ENCODE data around the gene TWIST2. TPM values are rescaled to one million over a fixed set of nuclear protein-coding genes. Genes with fewer than 3 reads are reported as not detected.

The TWIST2 gene
- total RNA-seq, 2 experiments from 2014 or later, result not detected

DNA sequence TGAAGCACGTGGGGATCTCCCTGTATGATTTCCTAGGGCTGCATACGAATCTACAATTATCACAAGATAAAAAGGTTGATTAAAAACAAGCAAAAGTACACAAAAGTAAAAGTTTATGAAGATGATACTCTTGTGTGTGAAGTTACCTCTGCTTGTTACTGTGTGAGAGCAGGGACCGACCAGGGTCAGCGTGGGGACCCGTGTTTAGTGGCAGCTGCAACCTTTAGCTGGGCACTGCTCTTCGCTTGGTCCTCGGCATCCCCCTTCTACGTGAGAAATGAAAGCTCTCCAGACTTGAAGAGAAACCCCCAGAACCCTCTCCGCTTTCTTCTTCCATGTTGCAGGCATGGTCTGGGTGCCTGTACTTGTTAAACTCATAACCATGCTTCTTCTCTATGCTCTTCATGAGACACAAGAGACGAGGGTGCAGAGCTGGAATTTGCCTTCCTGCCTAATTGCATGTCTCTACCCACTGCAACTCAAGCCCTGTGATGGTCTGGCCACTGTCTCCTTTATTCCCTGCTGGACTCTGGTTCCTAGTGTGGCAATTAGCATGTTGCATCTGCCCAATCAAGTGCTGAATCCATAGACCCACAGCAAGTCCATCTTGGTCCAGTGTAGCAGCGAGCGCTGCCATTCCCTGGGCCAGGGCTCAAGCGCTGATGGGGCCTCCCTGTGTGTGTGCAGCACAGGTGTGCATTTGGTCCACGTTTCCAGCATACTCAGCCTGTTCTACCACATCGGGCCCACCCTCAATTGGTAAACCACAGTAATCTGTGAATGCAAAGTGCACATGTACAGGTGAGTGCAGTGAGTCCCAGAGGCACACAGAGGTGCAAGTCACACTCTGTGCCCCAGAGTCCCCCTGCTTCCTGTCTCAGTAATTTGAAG lies 88.5 kb downstream of the TWIST2 start:
- Mint-ChIP-seq H3K4me3 (no peak overlapping the region), H3K36me3 (ENCODE audit: low read depth) (no peaks in the 10 kb centered on the region), H3K9me3 (no peaks in the 10 kb centered on the region), H3K27me3 (peaks cover 15% of the 10 kb centered on the region), H3K27ac (no peak overlapping the region), H3K4me1 (ENCODE audit: low read depth) (no peaks in the 10 kb centered on the region)
- H3K4me3 ChIP-seq (ENCODE audit: low read length), result no peak overlapping the region
- ATAC-seq (ENCODE audit: poor library complexity) (no peak), DNase-seq (no peak)
- peaks cover 5% of the 10 kb centered on the region in 2 experiments for H3K27me3 ChIP-seq (ENCODE audit: control insufficient read depth in 1 of 2, insufficient read depth in 2 of 2, low read length in 2 of 2)
- peaks cover 0 to 4% of the 10 kb centered on the region in 2 experiments for H3K9me3 ChIP-seq (ENCODE audit: control insufficient read depth in 1 of 2, insufficient read depth in 1 of 2, low read length in 2 of 2)
- TF ChIP-seq, protein P1, sequence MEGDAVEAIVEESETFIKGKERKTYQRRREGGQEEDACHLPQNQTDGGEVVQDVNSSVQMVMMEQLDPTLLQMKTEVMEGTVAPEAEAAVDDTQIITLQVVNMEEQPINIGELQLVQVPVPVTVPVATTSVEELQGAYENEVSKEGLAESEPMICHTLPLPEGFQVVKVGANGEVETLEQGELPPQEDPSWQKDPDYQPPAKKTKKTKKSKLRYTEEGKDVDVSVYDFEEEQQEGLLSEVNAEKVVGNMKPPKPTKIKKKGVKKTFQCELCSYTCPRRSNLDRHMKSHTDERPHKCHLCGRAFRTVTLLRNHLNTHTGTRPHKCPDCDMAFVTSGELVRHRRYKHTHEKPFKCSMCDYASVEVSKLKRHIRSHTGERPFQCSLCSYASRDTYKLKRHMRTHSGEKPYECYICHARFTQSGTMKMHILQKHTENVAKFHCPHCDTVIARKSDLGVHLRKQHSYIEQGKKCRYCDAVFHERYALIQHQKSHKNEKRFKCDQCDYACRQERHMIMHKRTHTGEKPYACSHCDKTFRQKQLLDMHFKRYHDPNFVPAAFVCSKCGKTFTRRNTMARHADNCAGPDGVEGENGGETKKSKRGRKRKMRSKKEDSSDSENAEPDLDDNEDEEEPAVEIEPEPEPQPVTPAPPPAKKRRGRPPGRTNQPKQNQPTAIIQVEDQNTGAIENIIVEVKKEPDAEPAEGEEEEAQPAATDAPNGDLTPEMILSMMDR (IDR thresholded peaks at IDR 0.05), result no peak
- ChIA-PET CTCF (interaction anchor here (0.7 kb wide), 1 partner anchor 9 kb away, joined by 7 read pairs; no protein-coding TSS in a partner anchor), POLR2A (no interaction called here)
- no peaks in the 10 kb centered on the region for H3K36me3 ChIP-seq (ENCODE audit: insufficient read depth, low read length)
- no peak overlapping the region for H3K27ac ChIP-seq (ENCODE audit: low read depth in 1 of 2, low read length in 2 of 2)
- intact Hi-C loops (cut with DNase I, micrococcal nuclease), result no loop called here
- no peaks in the 10 kb centered on the region for H3K4me1 ChIP-seq (ENCODE audit: insufficient read depth, low read length)

DNA sequence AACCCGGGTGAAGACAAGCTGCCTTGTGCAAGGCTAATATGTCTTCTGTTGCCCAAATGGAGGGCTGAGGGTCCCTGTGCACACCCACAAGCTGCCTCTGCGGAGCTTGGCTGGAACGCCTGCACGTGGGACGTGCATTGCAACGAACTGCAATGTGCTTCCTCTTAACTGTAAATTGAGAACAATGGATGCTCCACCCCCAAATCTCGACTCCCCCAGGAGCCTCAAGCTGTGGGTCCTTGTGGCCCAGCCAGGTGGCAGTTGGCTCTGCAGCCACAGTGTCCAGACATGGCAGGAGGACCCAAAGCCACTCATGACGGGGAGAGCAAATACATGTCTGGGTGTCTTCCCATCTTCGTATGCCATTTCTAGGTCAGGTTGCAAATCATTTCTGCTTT lies 90.1 kb downstream of the TWIST2 start:
- Mint-ChIP-seq H3K4me3 (no peak overlapping the region), H3K27ac (no peak overlapping the region), H3K4me1 (ENCODE audit: low read depth) (no peaks in the 10 kb centered on the region), H3K9me3 (no peaks in the 10 kb centered on the region), H3K36me3 (ENCODE audit: low read depth) (no peaks in the 10 kb centered on the region), H3K27me3 (peaks cover 7% of the 10 kb centered on the region)
- H3K36me3 ChIP-seq (ENCODE audit: insufficient read depth, low read length), result no peaks in the 10 kb centered on the region
- no peaks in the 10 kb centered on the region for H3K4me1 ChIP-seq (ENCODE audit: insufficient read depth, low read length)
- DNase-seq, result no peak
- no peak for ATAC-seq (ENCODE audit: poor library complexity)
- H3K9me3 ChIP-seq (ENCODE audit: control insufficient read depth in 1 of 2, insufficient read depth in 1 of 2, low read length in 2 of 2), result peaks cover 0 to 8% of the 10 kb centered on the region in 2 experiments
- ChIA-PET POLR2A (no interaction called here), CTCF (no interaction called here)
- no peak overlapping the region for H3K4me3 ChIP-seq (ENCODE audit: low read length)
- intact Hi-C loops (cut with DNase I, micrococcal nuclease), result no loop called here
- TF ChIP-seq, protein P1 (IDR thresholded peaks at IDR 0.05), result no peak
- no peak overlapping the region for H3K27ac ChIP-seq (ENCODE audit: low read depth in 1 of 2, low read length in 2 of 2)
- peaks cover 2 to 5% of the 10 kb centered on the region in 2 experiments for H3K27me3 ChIP-seq (ENCODE audit: control insufficient read depth in 1 of 2, insufficient read depth in 2 of 2, low read length in 2 of 2)

DNA sequence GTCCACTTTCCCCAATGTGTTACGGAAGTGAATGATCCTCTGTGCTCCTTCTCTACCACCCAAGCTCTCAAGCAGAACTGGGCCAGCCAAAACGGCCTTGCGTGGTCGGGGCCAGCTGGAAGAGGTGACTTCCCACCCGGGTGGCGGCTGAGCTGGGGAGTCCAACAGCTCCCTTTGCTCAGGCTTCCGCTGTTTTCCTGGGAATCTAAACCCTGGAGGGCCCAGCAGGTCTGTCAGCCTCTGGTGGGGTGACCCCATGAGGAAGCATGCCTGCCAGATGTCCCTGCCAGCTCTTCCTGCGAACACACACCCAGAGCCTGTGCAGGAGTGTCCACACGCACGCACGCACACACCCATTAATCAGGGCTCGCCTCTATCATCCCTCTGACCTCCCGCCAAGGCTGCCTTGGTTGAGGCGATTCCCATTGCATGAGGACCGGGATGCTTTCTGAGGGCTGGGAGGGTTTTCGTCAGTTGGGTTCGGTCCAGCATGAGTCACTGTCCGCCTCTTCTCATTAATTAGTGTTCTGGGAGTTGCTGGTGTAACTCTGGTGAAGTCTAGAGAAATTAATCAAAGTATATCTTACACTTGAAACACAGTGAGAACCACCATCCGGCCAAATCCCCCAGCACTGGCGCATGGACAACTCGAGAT lies 90.6 kb downstream of the TWIST2 start:
- H3K9me3 Mint-ChIP-seq, result no peaks in the 10 kb centered on the region
- ChIA-PET CTCF (no interaction called here), POLR2A (no interaction called here)

More for the DNA sequence above, 90.6 kb downstream of the TWIST2 start:
- Histone ChIP-seq H3K27ac (ENCODE audit: low read depth in 1 of 2, low read length in 2 of 2) (no peak overlapping the region), H3K9me3 (ENCODE audit: control insufficient read depth in 1 of 2, insufficient read depth in 1 of 2, low read length in 2 of 2) (peaks cover 0 to 8% of the 10 kb centered on the region in 2 experiments), H3K4me1 (ENCODE audit: insufficient read depth, low read length) (no peaks in the 10 kb centered on the region), H3K27me3 (ENCODE audit: control insufficient read depth in 1 of 2, insufficient read depth in 2 of 2, low read length in 2 of 2) (peaks cover 2% of the 10 kb centered on the region in 2 experiments), H3K36me3 (ENCODE audit: insufficient read depth, low read length) (no peaks in the 10 kb centered on the region), H3K4me3 (ENCODE audit: low read length) (no peak overlapping the region)
- Mint-ChIP-seq H3K4me3 (no peak overlapping the region), H3K27ac (no peak overlapping the region), H3K36me3 (ENCODE audit: low read depth) (no peaks in the 10 kb centered on the region), H3K27me3 (peaks cover 7% of the 10 kb centered on the region), H3K4me1 (ENCODE audit: low read depth) (no peaks in the 10 kb centered on the region)
- TF ChIP-seq, protein P1 (IDR thresholded peaks at IDR 0.05), result no peak
- ATAC-seq (ENCODE audit: poor library complexity) (no peak), DNase-seq (no peak)
- intact Hi-C loops (cut with DNase I, micrococcal nuclease), result no loop called here
